Activated B cell treated with CpG ODN at 0.5 μM for 24 hours (primary cell): ENCODE results near the gene BCO2. TPM values are rescaled to one million over a fixed set of nuclear protein-coding genes. Genes with fewer than 3 reads are reported as not detected.

Source experiments
- ATAC-seq: fragments of 200-7000 bp; cut with Tn5 transposase; one replicate; pipeline ENCODE4 v1.10.0; 2021; ENCODE audit warnings: low read depth, mild to moderate bottlenecking, moderate library complexity
- CTCF ChIA-PET: fragments of 350-600 bp; sonication (Branson Sonifier 250); formaldehyde crosslinking; loops from one replicate; lab custom pipeline; 2021; ENCODE audit warnings: antibody characterized with exemption; lab: Charles Lee
- POLR2A ChIA-PET: fragments of 350-600 bp; sonication (Branson Sonifier 250); formaldehyde crosslinking; loops from one replicate; lab custom pipeline; 2021; ENCODE audit warnings: antibody characterized with exemption; lab: Charles Lee
- DNase-seq: peaks from one replicate; pipeline ENCODE4 v3.0.0; 2022
- H3K27ac Mint-ChIP-seq: one replicate; pipeline ENCODE4 v1.8.0; 2020; ENCODE audit warnings: mixed read lengths
- H3K27me3 Mint-ChIP-seq: one replicate; pipeline ENCODE4 v1.8.0; 2021; ENCODE audit warnings: mixed read lengths
- H3K36me3 Mint-ChIP-seq: one replicate; pipeline ENCODE4 v1.8.0; 2021; ENCODE audit warnings: low read depth, mixed read lengths
- H3K4me1 Mint-ChIP-seq: one replicate; pipeline ENCODE4 v1.8.0; 2021; ENCODE audit warnings: mixed read lengths
- H3K4me3 Mint-ChIP-seq: one replicate; pipeline ENCODE4 v1.8.0; 2020; ENCODE audit warnings: mild to moderate bottlenecking, mixed read lengths
- H3K9me3 Mint-ChIP-seq: one replicate; pipeline ENCODE4 v1.8.0; 2020; ENCODE audit warnings: mixed read lengths
- intact Hi-C: fragments of 100-400 bp; cut with micrococcal nuclease; formaldehyde crosslinking; loops from one replicate; pipeline ENCODE4 v1.15.1; 2024
- total RNA-seq: library from RNA; stranded (reverse); gene quantifications from 2 replicates; pipeline ENCODE4 v1.2.3, GENCODE V29; 2022
- TF ChIP-seq, protein P1 (sequence below): fragments of 200-600 bp; IDR thresholded peaks from one replicate; pipeline ENCODE4 v1.8.0; 2022; ENCODE audit warnings: antibody characterized with exemption, mild to moderate bottlenecking

Gene BCO2
- total RNA-seq, 1 donor from 2014 or later = 1.4 TPM

DNA sequence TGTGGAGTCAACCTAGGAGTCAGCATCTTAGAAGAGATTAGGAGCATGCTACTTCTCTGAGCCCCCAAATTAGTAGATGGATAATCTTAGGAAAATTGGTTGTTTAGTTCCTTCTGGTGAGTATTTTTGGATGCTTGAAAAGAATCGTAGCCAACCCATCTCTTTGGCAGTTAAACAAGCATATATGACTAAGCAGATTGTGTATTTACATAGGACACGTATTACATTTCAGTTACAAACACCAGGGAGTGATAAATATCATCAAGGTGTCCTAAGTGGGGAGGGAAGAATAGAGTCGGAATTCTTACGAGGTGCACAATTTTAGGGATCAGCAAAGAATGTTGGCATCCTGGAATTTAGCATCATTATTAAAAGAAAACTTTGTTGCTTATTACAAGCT lies 71.9 kb downstream of the BCO2 start:
- Mint-ChIP-seq H3K27ac (no peak overlapping the region), H3K4me1 (no peaks in the 10 kb centered on the region), H3K9me3 (no peaks in the 10 kb centered on the region), H3K27me3 (no peaks in the 10 kb centered on the region), H3K36me3 (peaks cover 13% of the 10 kb centered on the region), H3K4me3 (no peak overlapping the region)
- intact Hi-C loops = no loop called here
- ChIA-PET POLR2A (no interaction called here), CTCF (interaction anchor here (1.9 kb wide), 1 partner anchor 33 kb away, joined by 6 read pairs; no protein-coding TSS in a partner anchor)
- DNase-seq (no peak), ATAC-seq (no peak)
- TF ChIP-seq, protein P1, sequence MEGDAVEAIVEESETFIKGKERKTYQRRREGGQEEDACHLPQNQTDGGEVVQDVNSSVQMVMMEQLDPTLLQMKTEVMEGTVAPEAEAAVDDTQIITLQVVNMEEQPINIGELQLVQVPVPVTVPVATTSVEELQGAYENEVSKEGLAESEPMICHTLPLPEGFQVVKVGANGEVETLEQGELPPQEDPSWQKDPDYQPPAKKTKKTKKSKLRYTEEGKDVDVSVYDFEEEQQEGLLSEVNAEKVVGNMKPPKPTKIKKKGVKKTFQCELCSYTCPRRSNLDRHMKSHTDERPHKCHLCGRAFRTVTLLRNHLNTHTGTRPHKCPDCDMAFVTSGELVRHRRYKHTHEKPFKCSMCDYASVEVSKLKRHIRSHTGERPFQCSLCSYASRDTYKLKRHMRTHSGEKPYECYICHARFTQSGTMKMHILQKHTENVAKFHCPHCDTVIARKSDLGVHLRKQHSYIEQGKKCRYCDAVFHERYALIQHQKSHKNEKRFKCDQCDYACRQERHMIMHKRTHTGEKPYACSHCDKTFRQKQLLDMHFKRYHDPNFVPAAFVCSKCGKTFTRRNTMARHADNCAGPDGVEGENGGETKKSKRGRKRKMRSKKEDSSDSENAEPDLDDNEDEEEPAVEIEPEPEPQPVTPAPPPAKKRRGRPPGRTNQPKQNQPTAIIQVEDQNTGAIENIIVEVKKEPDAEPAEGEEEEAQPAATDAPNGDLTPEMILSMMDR = no peak

DNA sequence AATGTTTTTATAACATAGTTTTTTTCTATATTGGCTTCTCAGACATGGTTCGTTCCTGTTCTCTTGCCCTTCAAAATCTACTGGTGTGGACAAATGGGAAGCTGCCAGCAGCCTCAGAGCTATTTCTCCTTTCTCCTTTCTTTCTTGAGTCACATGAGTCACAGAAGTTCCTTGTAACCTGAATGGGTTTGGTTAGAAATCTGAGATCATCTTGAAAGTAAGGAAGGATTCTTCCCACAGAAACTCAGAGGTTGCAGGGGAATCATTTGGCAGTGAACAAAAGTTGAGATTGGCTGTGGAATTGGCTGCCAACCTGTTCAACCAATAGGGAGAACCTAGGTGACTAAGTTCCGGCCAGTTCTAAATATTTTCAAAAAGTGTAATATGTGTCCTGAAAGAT lies 72.9 kb downstream of the BCO2 start:
- Mint-ChIP-seq H3K4me1 (no peaks in the 10 kb centered on the region), H3K9me3 (no peaks in the 10 kb centered on the region), H3K27me3 (no peaks in the 10 kb centered on the region), H3K4me3 (no peak overlapping the region), H3K27ac (no peak overlapping the region), H3K36me3 (peaks cover 7% of the 10 kb centered on the region)
- ATAC-seq (no peak), DNase-seq (no peak)
- POLR2A ChIA-PET = no interaction called here
- intact Hi-C loops = no loop called here
- CTCF ChIA-PET = no interaction called here
- TF ChIP-seq, protein P1 = no peak

DNA sequence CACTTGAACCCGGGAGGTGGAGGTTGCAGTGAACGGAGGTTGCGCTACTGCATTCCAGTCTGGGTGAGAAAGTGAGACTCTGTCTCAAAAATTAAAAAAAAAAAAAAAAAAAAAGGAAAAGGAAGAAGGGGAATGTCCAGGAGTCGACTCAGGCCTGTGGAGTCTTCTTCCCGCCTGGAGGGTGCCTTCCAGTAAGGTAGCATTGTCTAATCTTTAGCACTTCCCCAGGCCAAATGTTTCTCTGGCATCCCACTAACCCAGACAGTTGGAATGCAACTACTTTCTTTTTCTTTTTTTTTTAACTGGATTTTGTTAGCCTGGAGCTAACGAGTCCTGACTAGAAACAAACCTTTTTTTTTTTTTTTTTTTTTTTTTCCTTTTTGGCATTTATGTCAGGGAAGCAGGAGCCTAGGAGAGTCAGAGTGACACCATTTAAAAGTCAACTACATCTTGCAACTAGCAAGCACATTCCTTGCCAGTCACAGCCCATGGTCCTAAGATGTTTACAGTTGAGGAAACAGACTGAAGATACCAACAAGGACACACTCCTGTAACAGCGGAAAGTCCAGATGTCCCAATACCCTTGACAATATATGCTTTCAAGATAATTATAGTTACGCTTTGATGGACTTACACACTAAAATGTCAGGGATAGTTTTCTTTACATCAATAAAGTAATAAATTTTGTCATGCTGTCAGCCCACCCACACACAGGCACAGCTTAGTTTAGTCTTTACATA lies 74.7 kb downstream of the BCO2 start:
- no peaks in the 10 kb centered on the region for H3K36me3 Mint-ChIP-seq
- no peak for ATAC-seq
- POLR2A ChIA-PET = no interaction called here
- no peak overlapping the region for H3K27ac Mint-ChIP-seq
- H3K9me3 Mint-ChIP-seq = no peaks in the 10 kb centered on the region
- no peak for DNase-seq
- intact Hi-C loops = no loop called here
- H3K27me3 Mint-ChIP-seq = no peaks in the 10 kb centered on the region
- CTCF ChIA-PET = no interaction called here
- TF ChIP-seq, protein P1 = no peak
- no peak overlapping the region for H3K4me3 Mint-ChIP-seq
- H3K4me1 Mint-ChIP-seq = no peaks in the 10 kb centered on the region

DNA sequence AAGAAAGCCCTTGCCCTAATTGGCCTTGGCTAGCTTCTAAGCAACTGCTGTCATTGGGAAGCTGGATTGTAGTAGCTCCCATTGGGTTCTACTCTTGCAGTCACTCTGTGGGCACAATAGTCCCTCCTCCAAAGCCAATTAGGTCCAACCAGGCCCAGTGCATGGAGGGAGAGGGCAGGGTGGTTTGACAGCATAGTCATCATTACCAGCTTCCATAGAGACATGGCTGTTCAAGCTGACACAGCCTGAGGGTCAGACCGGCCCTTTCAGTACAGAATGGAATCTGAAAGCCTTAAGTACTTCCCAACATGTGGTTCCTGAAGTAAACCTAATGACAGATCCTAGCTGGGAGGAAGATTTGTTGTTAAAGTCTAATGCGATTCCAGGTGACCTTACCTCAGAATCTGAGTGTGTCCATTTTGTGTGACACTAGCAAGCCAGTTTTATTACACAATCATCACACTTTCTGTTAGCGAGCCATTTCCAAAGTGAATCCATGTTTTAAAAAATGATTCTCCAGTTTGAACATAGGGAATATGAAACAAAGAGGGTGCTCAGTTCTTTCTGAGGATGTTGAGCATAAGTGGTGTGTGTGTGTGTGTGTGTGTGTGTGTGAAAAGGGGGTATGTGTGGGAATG lies 78.4 kb downstream of the BCO2 start:
- no peaks in the 10 kb centered on the region for H3K4me1 Mint-ChIP-seq

More for the DNA sequence above, 78.4 kb downstream of the BCO2 start:
- no peak for DNase-seq
- ChIA-PET POLR2A (no interaction called here), CTCF (interaction anchor here (1.1 kb wide), 1 partner anchor 34 kb away, joined by 3 read pairs; no protein-coding TSS in a partner anchor)
- peaks cover 3% of the 10 kb centered on the region for H3K36me3 Mint-ChIP-seq
- H3K4me3 Mint-ChIP-seq = no peak overlapping the region
- no peak for ATAC-seq
- H3K27me3 Mint-ChIP-seq = no peaks in the 10 kb centered on the region
- TF ChIP-seq, protein P1 = no peak
- H3K9me3 Mint-ChIP-seq = no peaks in the 10 kb centered on the region
- intact Hi-C loops = no loop called here
- H3K27ac Mint-ChIP-seq = no peak overlapping the region
